GM21360 (cell line): ENCODE data around the gene TTC7B.

Experiments used
- ATAC-seq: cut with Tn5 transposase; IDR thresholded peaks from one replicate; pipeline ENCODE4 v1.9.1; 2021; ENCODE audit warnings: mild to moderate bottlenecking, moderate library complexity; ENCODE audit not compliant: unreplicated experiment

TTC7B gene

GRCh38 chr14:90625445-90625844, 190.8 kb downstream of the TTC7B start:
- no peak for ATAC-seq

- ATAC-seq, result no peak
Measured at GRCh38 chr14:90624732-90625400, 191.4 kb downstream of the TTC7B start.

DNA sequence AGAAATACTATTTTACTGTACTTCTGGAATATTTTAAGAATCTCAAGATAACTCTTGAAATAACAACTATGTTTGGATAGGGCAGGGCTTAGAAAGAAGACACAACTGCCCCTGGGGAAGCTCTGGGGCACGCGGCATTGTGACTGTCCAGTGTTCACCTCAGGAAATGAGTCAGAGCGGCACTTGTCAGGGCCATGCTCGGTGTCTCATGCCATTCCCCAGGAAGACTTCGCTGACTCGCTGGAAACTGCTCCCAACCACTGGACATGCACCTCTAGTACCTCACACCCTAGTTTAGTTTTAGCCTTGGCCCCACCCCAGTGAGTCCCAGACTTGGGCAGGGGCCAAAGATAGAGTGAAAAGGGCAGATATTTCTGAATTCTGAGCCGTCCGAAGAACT, 192.0 kb downstream of the TTC7B start:
- no peak for ATAC-seq

GRCh38 chr14:90621201-90621600, 195.0 kb downstream of the TTC7B start:
- ATAC-seq, result no peak

DNA sequence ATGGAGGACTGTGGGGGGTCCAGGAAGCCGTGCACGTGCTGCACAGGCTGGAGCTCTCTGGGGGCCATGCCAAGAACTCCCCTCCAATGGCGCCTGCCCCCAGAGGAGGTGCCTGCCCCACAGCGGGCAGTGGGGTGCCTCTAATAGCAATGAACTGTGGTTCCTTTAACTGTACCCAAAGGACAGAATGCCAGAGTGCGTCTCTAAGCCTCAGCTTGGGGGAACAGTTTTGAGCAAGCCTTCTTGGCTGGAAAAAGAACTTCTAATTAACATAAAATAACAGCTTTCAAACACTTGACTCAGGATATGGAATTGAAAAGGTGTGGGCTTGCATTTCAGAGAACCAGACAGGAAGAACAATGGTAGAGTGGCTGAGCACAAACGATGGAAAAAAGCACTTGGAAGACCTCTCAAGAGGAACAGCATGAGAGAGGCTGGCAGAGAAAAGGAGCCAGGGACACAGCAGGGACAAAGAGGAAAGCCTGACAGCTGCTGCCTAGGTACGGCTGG, 195.6 kb downstream of the TTC7B start:
- ATAC-seq, result no peak

- no peak for ATAC-seq
Measured at GRCh38 chr14:90619911-90620310, 196.3 kb downstream of the TTC7B start.

GRCh38 chr14:90617961-90618360, 198.3 kb downstream of the TTC7B start:
- no peak for ATAC-seq

DNA sequence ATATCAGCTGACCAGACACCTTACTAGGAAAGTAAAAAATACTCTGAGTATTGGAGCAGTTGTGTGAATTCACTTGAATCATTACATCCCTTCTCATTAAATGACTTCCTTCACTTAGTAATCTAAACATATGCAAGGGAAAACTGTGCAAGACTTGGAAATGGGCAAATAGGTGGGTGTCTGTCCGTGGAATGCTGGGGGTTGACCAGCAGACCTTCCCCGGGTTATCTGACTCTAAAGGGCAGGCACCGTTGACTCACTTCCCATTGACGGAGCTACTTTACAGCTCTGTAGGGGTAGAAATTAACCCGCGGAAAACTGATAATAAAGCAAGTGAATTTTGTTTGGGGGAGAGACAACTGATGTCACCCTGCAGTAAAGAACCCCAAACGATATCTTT, 199.3 kb downstream of the TTC7B start:
- no peak for ATAC-seq

DNA sequence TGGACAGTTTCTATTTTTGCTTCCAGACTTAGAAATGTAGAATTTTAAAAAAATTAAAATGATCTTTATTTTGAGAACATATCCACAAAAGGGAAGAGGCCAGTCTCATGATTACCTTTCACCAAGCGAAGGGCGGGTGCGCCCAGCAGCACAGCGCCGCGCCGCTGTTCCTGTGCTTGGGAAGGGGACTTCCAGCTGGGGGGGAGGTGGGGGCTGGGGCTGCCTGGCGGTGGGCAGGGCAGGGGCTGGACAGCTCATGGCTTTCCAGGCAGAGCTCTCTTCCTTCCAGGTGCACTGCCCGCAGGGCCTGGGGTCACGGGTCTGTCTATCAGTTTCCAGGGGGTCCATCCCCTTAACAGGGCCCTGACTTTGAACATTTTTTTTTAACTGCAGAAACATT, 199.9 kb downstream of the TTC7B start:
- no peak for ATAC-seq

GRCh38 chr14:90615517-90616060, 200.6 kb downstream of the TTC7B start:
- no peak for ATAC-seq

DNA sequence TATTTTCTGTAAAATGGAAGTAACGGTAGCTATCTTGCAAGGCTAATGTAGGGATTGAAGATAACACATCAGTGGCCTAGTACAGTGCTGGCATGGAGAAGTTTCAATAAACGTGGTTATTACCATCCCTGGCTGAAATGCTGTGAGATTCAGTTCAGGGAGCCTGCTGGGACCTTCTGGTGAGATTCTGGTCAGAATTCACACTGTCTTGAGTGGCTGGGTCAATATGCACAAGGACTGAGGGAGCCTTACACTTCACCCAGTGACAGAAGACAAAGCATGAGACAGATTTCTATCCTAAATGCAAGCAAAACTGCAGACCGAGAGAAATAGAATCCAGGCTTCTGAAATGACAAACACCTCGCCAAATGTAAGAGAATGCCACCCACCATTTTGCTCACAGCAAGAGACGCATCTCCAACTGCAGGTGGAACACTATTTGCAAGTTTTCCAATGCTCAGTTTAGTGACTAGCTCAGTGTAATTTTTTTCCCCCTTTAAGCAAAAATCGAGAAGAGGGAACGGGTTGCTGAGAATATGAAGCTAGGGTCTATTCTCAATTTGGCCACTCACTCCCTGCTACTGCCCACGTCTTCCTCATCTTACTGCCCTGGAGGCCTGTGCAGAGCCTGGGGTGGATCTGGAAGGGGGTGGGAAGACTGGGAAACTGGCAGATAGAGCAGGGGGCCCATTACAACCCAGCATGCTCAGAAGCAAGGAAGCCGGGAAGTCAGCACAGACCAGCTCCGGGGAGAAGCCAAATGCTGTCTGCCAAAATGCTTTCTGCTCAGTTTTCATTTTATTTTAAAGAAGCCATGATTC, 201.3 kb downstream of the TTC7B start:
- ATAC-seq, result no peak

GRCh38 chr14:90613997-90614396, 202.2 kb downstream of the TTC7B start:
- no peak for ATAC-seq

GRCh38 chr14:90613453-90613852, 202.8 kb downstream of the TTC7B start:
- no peak for ATAC-seq

- no peak for ATAC-seq
Measured at GRCh38 chr14:90612801-90613200, 203.4 kb downstream of the TTC7B start.

DNA sequence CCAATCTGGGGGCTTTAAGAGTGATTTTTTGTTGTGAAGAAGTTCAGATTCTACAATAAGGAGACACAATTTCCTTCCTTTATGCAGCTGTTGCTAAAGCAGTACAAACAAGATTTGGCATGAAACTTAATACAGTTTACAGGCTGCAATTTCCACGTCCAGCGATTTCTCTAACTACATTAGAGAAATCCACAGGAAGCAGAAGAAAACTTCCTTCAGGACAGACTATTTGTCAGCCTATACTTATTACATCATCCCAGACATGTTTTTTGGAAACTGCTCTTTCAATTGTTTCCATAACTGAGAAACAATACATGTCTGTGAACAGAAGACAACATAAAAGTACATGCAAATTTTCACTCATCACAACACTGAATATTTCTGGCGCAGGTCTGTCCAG, 204.3 kb downstream of the TTC7B start:
- ATAC-seq, result no peak

- no peak for ATAC-seq
Measured at GRCh38 chr14:90611501-90611900, 204.7 kb downstream of the TTC7B start.

DNA sequence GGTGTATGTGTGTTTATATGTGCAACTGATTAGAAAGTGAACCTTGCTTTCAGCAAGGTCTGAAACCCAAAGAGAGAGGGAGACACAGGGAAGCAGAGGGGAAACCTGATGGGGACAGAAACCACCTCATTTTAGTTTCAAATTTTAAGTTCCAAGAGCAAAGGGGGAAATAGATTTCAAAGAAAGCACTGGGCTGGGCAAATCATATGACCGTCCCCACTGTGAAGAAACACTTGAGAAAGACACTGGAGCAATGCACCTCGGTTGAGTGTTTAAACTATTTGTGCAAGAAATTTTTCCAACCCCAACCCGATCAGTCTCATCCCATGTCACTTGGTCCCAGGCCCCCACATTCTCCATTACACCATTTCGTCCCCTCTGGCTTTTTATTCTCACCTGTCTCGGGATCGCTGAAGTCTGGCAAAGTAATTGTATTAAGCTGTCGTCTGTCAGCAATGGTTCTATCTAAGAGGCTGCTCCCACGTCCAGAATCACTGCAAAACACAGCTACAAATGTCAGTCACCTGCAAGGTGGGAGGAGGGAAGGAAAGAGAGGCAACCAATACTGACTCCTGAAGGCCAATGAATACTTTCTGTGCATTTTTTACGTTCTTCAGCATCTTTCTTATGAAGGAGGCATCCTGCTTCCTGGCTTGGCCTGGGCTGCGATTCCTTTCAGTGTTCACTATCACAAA, 205.7 kb downstream of the TTC7B start:
- no peak for ATAC-seq

DNA sequence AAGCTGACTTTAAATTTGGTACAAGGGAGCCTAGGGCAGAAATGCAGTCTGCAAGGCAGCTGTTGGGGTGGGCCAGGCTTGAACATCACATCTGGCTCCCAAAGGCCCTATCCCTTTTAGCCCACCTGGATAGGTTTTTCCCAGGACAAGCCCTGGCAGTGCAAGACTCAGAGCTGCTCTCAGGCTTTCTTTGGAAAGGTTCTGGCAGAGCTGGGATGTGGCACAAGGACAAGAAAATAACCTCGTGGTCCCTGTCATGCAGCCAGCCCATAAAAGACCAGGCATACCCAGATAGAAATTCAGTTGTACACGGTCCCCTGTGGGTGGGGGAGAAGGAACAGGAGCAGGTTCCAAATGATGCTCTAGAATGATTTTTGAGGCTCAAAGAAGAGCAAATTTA, 206.9 kb downstream of the TTC7B start:
- ATAC-seq, result no peak

GRCh38 chr14:90608929-90609341, 207.3 kb downstream of the TTC7B start:
- ATAC-seq, result no peak

GRCh38 chr14:90608281-90608680, 207.9 kb downstream of the TTC7B start:
- no peak for ATAC-seq

DNA sequence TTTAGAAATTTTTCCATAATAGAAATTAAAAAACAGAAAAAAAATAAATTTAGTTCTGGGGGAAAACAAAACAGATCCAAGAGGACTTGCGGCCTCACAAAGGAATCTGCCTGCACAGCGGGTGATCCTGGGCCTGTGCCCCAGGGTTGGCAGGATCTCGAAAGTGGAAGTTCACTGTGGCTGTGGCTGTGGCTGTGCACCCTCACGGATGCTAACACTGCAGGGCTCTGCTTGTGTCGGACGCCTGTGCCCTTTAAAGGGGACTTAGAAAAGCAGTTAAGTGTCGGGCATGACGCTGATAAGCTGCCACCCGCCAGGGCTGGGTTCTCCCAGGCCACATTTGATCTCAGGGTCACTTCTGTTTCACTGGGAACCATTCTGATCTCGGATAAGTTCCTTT, 209.1 kb downstream of the TTC7B start:
- ATAC-seq, result no peak
